ENCODE data around the gene GSTO2. TPM values are rescaled to one million over a fixed set of nuclear protein-coding genes. Genes with fewer than 3 reads are reported as not detected.

GSTO2 gene
- total RNA-seq, 2 experiments from 2014 or later, result 1.6 TPM

GRCh38 chr10:104299031-104299904 is 30.3 kb downstream of the GSTO2 start:
- H3K4me2 ChIP-seq (ENCODE audit: low read length), result no peak overlapping the region
- no peak for DNase-seq (ENCODE audit: low spot score)
- CTCF ChIA-PET (ENCODE audit: unreplicated experiment), result interaction anchor here (1.0 to 1.4 kb wide), 2 partner anchors 51 to 54 kb away, joined by 3 to 4 read pairs; partner anchors contain the start of gene CFAP58
- no peak for TF ChIP-seq EZH2phosphoT487 (IDR thresholded peaks at IDR 0.05; ENCODE audit: borderline replicate concordance, low read depth, low read length)
- no peak for TF ChIP-seq CTCF (conservative IDR thresholded peaks at IDR 0.05; ENCODE audit: low read length)
- H3K9me2 ChIP-seq (ENCODE audit: insufficient read depth, low read length), result no peaks in the 10 kb centered on the region
- POLR2A ChIA-PET, result interaction anchor here (0.6 to 1.1 kb wide), 2 partner anchors 54 to 68 kb away, joined by 3 read pairs; partner anchors contain the start of gene CFAP58
- H3K36me3 ChIP-seq (ENCODE audit: insufficient read depth, low read length), result no peaks in the 10 kb centered on the region
- no peaks in the 10 kb centered on the region for H3K9me3 ChIP-seq (ENCODE audit: low read length)
- H3K4me1 ChIP-seq (ENCODE audit: insufficient read depth, low read length, poor library complexity, severe bottlenecking), result peaks cover 18% of the 10 kb centered on the region
- H3K4me3 ChIP-seq (ENCODE audit: low read depth, low read length, poor library complexity, severe bottlenecking), result no peak overlapping the region
- intact Hi-C loops (cut with micrococcal nuclease; ENCODE audit: unreplicated experiment), result no loop called here
- H3K27ac ChIP-seq (ENCODE audit: low read depth, low read length, poor library complexity, severe bottlenecking), result no peak overlapping the region
- no peaks in the 10 kb centered on the region for H3K79me2 ChIP-seq (ENCODE audit: insufficient read depth, low read depth, low read length)
- no TSS peak for BruUV-seq (replicated peaks)
- no peak overlapping the region for H2AFZ ChIP-seq (ENCODE audit: low read length)
- no peaks in the 10 kb centered on the region for H4K20me1 ChIP-seq (ENCODE audit: insufficient read depth, low read length)

- intact Hi-C loops (cut with micrococcal nuclease; ENCODE audit: unreplicated experiment), result loop anchor here (1.0 kb wide), 1 partner anchor 9 kb away; no protein-coding TSS in a partner anchor
- BruUV-seq (replicated peaks), result no TSS peak
- peak overlapping the region; percentile 26; the same call in 1 of the 2 replicates for H2AFZ ChIP-seq (ENCODE audit: low read length)
- TF ChIP-seq EZH2phosphoT487 (IDR thresholded peaks at IDR 0.05; ENCODE audit: borderline replicate concordance, low read depth, low read length) (no peak), CTCF (conservative IDR thresholded peaks at IDR 0.05; ENCODE audit: low read length) (no peak)
- H3K4me2 ChIP-seq (ENCODE audit: low read length), result peak overlapping the region; percentile 25; the same call in 1 of the 2 replicates
- CTCF ChIA-PET (ENCODE audit: unreplicated experiment), result interaction anchor here (0.8 to 1.1 kb wide), 2 partner anchors 8 to 26 kb away, joined by 4 read pairs; no protein-coding TSS in a partner anchor
- peaks cover 18% of the 10 kb centered on the region for H3K4me1 ChIP-seq (ENCODE audit: insufficient read depth, low read length, poor library complexity, severe bottlenecking)
- H3K36me3 ChIP-seq (ENCODE audit: insufficient read depth, low read length), result no peaks in the 10 kb centered on the region
- no peak overlapping the region for H3K4me3 ChIP-seq (ENCODE audit: low read depth, low read length, poor library complexity, severe bottlenecking)
- H3K79me2 ChIP-seq (ENCODE audit: insufficient read depth, low read depth, low read length), result no peaks in the 10 kb centered on the region
- POLR2A ChIA-PET, result interaction anchor here (1.1 kb wide), 1 partner anchor 53 kb away, joined by 3 read pairs; the partner anchor contains the start of gene CFAP58
- no peak overlapping the region for H3K27ac ChIP-seq (ENCODE audit: low read depth, low read length, poor library complexity, severe bottlenecking)
- no peaks in the 10 kb centered on the region for H3K9me2 ChIP-seq (ENCODE audit: insufficient read depth, low read length)
- H4K20me1 ChIP-seq (ENCODE audit: insufficient read depth, low read length), result no peaks in the 10 kb centered on the region
- DNase-seq (ENCODE audit: low spot score), result no peak
- no peaks in the 10 kb centered on the region for H3K9me3 ChIP-seq (ENCODE audit: low read length)
Observed at GRCh38 chr10:104300002-104300735, 31.2 kb downstream of the GSTO2 start.
